GM19463 (cell line): ENCODE measurements around the gene CTSS.
A peak's percentile ranks its signal among the peaks of the same experiment; 100 is the strongest.
"Not testable (repeated sequence)": the region's sequence is repeated elsewhere in the genome, so short reads cannot be mapped to it uniquely, and the experiment has no call there.

Source experiments
- ATAC-seq: cut with Tn5 transposase; IDR thresholded peaks from one replicate; pipeline ENCODE4 v1.9.1; 2021; ENCODE audit warnings: mild to moderate bottlenecking, moderate library complexity; ENCODE audit not compliant: unreplicated experiment

Gene CTSS

GRCh38 chr1:150775931-150776505 is 10.4 kb upstream of the CTSS start:
- not testable (repeated sequence) for ATAC-seq

GRCh38 chr1:150775276-150775675 is 9.7 kb upstream of the CTSS start:
- ATAC-seq: no peak

GRCh38 chr1:150772326-150772725 is 6.7 kb upstream of the CTSS start:
- no peak for ATAC-seq

GRCh38 chr1:150767704-150768103 is 2.1 kb upstream of the CTSS start:
- not testable (repeated sequence) for ATAC-seq

- peak; percentile 12 for ATAC-seq
Observed at GRCh38 chr1:150765977-150766301, 361 bp upstream of the CTSS start.

GRCh38 chr1:150764617-150765101 is 919 bp downstream of the CTSS start:
- ATAC-seq: no peak

GRCh38 chr1:150763018-150763417 is 2.6 kb downstream of the CTSS start:
- ATAC-seq: no peak

GRCh38 chr1:150762552-150762951 is 3.0 kb downstream of the CTSS start:
- ATAC-seq: no peak

GRCh38 chr1:150761801-150762200 is 3.8 kb downstream of the CTSS start:
- no peak for ATAC-seq

GRCh38 chr1:150760013-150760412 is 5.6 kb downstream of the CTSS start:
- ATAC-seq: no peak

- no peak for ATAC-seq
Observed at GRCh38 chr1:150753416-150753815, 12.2 kb downstream of the CTSS start.

- ATAC-seq: no peak
Observed at GRCh38 chr1:150751443-150751842, 14.1 kb downstream of the CTSS start.

GRCh38 chr1:150749720-150750311 is 15.8 kb downstream of the CTSS start:
- ATAC-seq: no peak

- no peak for ATAC-seq
Observed at GRCh38 chr1:150748878-150749719, 16.5 kb downstream of the CTSS start.

GRCh38 chr1:150730130-150730721 is 35.4 kb downstream of the CTSS start:
- no peak for ATAC-seq

GRCh38 chr1:150724336-150724735 is 41.2 kb downstream of the CTSS start:
- no peak for ATAC-seq

GRCh38 chr1:150720703-150721102 is 44.9 kb downstream of the CTSS start, which contains the start of gene HORMAD1:
HORMAD1 (minus strand) TSS chr1:150720895; CDS start chr1:150719505, 1,390 bp downstream.
- no peak for ATAC-seq

GRCh38 chr1:150720098-150720497 is 45.5 kb downstream of the CTSS start:
- ATAC-seq: no peak

GRCh38 chr1:150718225-150718891 is 47.2 kb downstream of the CTSS start:
- ATAC-seq: no peak

GRCh38 chr1:150709031-150709430 is 56.5 kb downstream of the CTSS start:
- not testable (repeated sequence) for ATAC-seq

- no peak for ATAC-seq
Observed at GRCh38 chr1:150708595-150708994, 57.0 kb downstream of the CTSS start.
